Embryonic facial prominence (tissue), 1 donor: ENCODE results near the gene LYPD1.

Experiments used
- DNase-seq: peaks from one replicate; pipeline ENCODE4 v3.0.0-alpha.2; 2016; ENCODE audit errors: extremely low spot score

LYPD1 gene

GRCh38 chr2:132632000-132632649 is 37.9 kb downstream of the LYPD1 start:
- no peak for DNase-seq

DNA sequence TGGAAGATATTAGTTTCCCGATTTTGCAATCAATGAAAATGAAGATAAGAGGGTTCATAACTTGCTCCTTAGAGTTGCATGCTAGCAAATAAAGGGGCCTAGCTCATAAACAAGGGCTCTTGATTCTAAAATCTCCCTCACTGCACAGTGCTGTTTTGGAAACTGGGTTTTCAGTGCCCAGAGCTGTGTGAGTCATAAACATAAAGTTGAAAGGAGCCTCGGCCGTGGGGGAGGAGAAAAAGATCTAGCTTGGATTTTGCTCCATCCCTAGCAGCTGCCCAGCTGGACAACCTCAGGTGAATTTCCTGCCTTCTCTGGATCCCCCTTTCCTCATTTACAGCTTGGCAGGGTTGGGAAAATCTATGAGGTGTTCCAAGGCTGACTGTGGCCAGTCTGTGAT is 42.5 kb downstream of the LYPD1 start:
- no peak for DNase-seq

- DNase-seq = peak; percentile 28
Measured at GRCh38 chr2:132623096-132623839, 46.7 kb downstream of the LYPD1 start.

GRCh38 chr2:132621131-132621875 is 48.7 kb downstream of the LYPD1 start:
- no peak for DNase-seq

DNA sequence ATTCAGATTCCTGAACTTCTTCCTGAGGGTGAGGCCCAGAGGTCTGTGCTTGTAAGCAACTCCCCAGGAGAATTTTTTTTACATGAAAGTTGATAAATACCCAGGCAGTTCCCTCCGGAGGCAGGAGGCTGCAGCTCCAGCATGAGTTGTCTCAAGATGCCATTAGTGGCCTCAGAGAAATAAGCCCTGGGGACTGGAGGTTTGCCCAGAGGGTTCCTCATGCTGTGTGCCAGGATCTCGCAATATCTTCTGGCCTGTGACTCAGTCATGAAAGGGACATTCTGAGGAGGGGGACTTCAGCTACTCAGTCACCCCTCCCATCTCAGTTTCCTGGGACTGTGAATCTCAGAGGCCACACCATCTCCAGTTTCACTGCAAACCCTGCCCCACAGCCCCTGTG is 49.9 kb downstream of the LYPD1 start:
- no peak for DNase-seq

GRCh38 chr2:132618734-132619133 is 51.3 kb downstream of the LYPD1 start:
- DNase-seq = no peak

- DNase-seq = no peak
Measured at GRCh38 chr2:132617989-132618388, 52.0 kb downstream of the LYPD1 start.

DNA sequence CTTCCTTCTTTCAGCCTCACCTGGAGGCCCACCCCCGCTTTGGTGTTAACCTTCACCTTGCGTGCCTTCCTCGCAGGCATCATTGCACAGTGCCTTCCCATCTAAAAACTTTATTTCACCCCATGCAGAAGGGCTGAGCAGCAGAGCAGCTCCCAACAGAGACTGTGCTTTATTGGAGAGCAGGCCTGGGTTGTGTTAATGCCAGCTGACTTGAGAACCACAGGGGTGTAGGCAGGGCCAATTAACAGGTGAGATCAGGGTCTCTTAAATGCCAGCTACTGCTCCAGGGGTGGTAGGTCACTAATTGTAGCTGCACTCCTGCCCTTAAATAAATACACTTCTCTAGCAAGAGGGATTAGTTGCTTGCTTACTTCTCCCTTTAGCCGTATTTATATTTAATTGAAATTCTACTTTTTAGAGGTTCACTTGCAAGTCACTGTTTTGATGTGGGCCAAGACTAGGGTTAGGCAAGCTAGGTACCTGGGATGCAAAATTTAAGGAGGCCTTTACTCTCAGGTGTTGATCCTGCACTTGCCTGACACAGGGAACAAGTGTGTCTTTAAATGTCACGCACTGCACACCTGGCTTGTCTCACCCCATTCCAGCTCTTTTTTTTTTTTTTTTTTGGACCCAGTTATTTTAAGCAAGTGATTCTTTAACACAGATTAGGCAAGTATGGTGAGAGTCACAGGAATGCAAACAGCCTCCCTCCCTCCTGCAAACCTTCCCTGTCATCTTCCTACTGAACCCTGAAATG is 54.5 kb downstream of the LYPD1 start:
- no peak for DNase-seq

DNA sequence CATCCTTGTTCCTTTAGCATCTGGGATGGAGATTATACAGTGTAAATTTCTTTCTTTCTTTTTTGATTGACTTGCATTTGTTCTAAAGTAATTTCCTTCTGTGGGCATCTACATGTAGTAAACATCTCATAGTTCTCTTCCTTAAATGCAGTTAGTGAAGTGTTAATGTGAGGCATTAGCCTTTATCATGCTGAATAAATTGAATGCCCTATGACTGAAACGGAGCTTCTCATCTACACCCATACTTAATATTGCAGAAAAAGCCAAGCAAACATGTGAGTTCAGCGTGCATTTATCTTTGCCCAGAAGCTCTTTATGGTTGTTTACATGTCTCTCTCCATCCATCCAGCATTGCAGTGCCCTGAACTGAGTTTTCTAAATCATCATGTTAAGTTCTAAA is 58.3 kb downstream of the LYPD1 start:
- DNase-seq = no peak

GRCh38 chr2:132609101-132609890 is 60.7 kb downstream of the LYPD1 start:
- no peak for DNase-seq

GRCh38 chr2:132608311-132608710 is 61.7 kb downstream of the LYPD1 start:
- DNase-seq = no peak

DNA sequence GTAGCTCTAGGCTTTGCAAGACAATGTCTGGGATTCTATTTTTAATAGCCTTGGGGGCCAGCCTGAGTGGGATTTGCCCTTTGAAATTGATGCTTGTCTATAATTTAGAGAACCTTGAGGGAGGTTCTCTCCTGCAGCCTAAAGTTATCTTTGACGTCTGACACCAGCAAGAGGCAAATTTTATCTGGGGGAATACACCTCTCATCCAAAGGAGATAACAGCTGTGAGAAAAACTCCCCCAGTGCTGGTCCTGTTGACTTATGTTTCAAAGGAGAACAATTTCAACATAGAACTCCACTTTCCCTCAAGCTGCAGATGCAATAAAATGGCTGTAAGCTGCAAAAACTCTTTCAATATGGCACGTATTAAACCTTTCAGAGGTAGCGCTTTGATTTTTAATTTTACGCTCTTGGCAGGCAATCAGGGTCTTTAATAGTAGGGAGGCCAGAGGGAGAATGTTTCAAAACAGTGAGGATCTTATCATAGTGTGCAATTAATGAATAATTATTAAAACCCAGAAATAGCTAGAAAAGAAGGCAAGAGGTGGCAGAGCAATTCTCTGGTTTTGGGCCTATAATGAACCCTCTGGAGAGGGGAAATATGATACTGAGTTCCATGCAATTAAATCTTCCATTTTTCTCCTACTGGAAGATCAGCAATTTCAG is 62.4 kb downstream of the LYPD1 start:
- no peak for DNase-seq

DNA sequence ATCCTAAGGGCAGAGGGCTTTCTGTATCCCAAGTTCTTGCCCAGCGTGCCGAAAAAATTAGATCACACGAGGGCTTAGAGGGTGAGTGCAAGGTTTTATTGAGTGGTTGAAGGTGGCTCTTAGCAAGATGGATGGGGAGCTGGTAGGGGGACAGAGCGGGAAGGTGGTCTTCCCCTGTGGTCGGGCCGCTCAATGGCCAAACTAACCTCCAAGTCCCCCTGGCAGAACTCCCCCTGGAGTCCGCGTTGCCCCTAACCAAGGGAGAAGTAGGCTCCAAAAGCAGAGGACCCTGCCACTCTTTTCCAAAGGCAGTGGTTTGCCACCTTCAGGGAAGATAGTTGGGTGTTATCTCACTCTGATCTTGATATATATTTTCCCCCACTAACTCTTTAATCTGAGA is 63.4 kb downstream of the LYPD1 start:
- no peak for DNase-seq

GRCh38 chr2:132605236-132606180 is 64.5 kb downstream of the LYPD1 start:
- DNase-seq = no peak

- no peak for DNase-seq
Measured at GRCh38 chr2:132604561-132604960, 65.4 kb downstream of the LYPD1 start.

GRCh38 chr2:132599556-132599955 is 70.4 kb downstream of the LYPD1 start:
- no peak for DNase-seq

- DNase-seq = no peak
Measured at GRCh38 chr2:132598536-132598935, 71.5 kb downstream of the LYPD1 start.

- no peak for DNase-seq
Measured at GRCh38 chr2:132597831-132598230, 72.2 kb downstream of the LYPD1 start.

DNA sequence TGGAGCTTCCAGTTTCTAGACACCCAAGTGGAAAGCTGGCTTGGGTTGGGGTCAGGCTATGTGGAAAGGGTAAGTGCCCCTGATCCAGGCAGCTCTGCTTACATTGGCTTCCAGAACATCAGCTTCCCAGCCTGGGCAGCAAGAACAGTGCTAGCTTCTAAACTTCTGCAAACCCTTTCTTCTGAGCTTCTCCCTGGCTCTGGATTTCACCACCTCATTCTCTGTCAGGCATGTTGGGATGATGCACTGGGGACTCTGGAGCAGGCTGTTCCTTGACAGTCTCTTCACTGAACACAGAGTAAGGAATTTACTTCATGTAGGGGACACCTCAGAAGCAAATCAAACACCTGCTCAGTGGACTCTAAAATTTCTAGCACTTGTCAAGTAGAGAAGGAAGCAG is 72.8 kb downstream of the LYPD1 start:
- no peak for DNase-seq

GRCh38 chr2:132595693-132596092 is 74.3 kb downstream of the LYPD1 start:
- DNase-seq = no peak
